ENCODE results near the gene NPRL2.

DNA sequence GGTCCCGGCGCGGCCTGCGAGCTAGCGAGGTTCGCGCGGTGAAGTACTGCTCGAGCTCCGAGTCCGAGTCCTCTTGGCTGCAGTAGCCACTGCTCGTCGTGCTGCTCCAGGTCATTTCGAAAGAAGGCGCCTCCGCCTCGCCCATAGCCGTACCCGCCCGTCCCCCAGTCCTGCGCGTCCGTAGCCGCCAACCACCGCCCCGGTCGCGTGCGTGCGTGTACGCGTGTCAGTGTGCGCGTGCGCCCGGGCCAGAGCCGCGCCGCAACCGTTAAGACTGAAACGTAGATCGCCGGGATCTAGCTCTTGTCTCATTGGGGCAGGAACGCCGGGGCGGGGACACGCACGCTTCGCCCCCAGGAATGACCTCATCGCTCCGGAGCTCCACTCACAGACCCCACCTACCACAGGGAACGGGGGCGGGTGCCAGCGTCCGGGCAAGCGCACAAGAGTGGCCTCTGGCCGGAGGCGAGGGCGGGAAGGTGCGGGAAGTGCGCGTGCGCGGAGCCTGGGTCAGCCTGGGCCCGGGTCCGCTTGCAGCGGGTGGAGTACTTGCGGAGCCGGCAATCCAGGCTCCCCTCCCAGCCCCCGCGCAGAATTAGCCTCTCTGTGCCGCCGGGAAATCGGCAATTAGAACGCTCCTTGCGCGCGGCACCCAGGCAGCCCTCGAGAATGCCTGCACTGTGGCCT is 13.3 kb downstream of the NPRL2 start:
- TF ChIP-seq, protein P1, sequence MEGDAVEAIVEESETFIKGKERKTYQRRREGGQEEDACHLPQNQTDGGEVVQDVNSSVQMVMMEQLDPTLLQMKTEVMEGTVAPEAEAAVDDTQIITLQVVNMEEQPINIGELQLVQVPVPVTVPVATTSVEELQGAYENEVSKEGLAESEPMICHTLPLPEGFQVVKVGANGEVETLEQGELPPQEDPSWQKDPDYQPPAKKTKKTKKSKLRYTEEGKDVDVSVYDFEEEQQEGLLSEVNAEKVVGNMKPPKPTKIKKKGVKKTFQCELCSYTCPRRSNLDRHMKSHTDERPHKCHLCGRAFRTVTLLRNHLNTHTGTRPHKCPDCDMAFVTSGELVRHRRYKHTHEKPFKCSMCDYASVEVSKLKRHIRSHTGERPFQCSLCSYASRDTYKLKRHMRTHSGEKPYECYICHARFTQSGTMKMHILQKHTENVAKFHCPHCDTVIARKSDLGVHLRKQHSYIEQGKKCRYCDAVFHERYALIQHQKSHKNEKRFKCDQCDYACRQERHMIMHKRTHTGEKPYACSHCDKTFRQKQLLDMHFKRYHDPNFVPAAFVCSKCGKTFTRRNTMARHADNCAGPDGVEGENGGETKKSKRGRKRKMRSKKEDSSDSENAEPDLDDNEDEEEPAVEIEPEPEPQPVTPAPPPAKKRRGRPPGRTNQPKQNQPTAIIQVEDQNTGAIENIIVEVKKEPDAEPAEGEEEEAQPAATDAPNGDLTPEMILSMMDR (conservative IDR thresholded peaks at IDR 0.05), result no peak
- TF ChIP-seq EZH2 (IDR thresholded peaks at IDR 0.05; ENCODE audit: low read depth), result no peak

All from PC-9 (cell line).